K562 (cell line): ENCODE data around the gene CLIC5. TPM values are rescaled to one million over a fixed set of nuclear protein-coding genes. Genes with fewer than 3 reads are reported as not detected.

Experiments used
- ATAC-seq: fragments of 200-7000 bp; cut with Tn5 transposase; 3 replicates; pipeline ENCODE4 v1.9.1; 2020; ENCODE audit warnings: moderate library complexity
- BruUV-seq: library from RNA; stranded (reverse); fragments of 400-500 nt; replicated peaks from 2 replicates; lab custom pipeline; 2021; lab: Mats Ljungman, UMichigan
- CTCF ChIA-PET: fragments of 300-600 bp; formaldehyde crosslinking; extraction: SDS; loops from one replicate; lab custom pipeline; 2021; ENCODE audit warnings: low intra/inter-chr PET ratio; lab: Yijun Ruan, JAX
- POLR2A ChIA-PET: fragments of 300-600, 350-650 bp; sonication (Branson Sonifier 250); formaldehyde crosslinking; extraction: SDS; loops from one replicate; lab custom pipeline; 2021; ENCODE audit warnings: antibody characterized with exemption, inconsistent platforms; lab: Yijun Ruan, JAX
- DNase-seq, 4 experiments: peaks; one replicate each; pipeline versions ENCODE4 v3.0.0 to v3.0.0-alpha.2; 2011 to 2018; ENCODE audit warnings: low spot score in 3 of 4, mixed read lengths in 3 of 4; ENCODE audit errors: extremely low read depth in 1 of 4
- FAIRE-seq: peaks from 2 replicates; lab custom pipeline; 2011; peaks lifted over from hg19 to GRCh38; lab: Jason Lieb, UNC
- H2AFZ ChIP-seq: 2 replicates; pipeline ENCODE4 v1.6.0; 2011; ENCODE audit warnings: low read depth, low read length, control low read depth, inconsistent platforms
- H3K27ac ChIP-seq: fragments of 200-600 bp; 3 replicates; pipeline ENCODE4 v1.8.0; 2011; ENCODE audit warnings: low read depth, mild to moderate bottlenecking, control low read depth, inconsistent platforms, low read length, moderate library complexity, mixed read lengths; ENCODE audit errors: extremely low read depth
- H3K27me3 ChIP-seq, 2 experiments: fragments of 300-600 bp in 1 of 2; 2 replicates in 1 of 2; 3 replicates in 1 of 2; pipeline versions ENCODE4 v1.6.0 to v1.8.0; 2011; ENCODE audit warnings: inconsistent platforms in 2 of 2, low read length in 2 of 2, mild to moderate bottlenecking in 1 of 2, mixed read lengths in 1 of 2, moderate library complexity in 1 of 2; ENCODE audit not compliant: control insufficient read depth in 2 of 2, insufficient read depth in 2 of 2
- H3K36me3 ChIP-seq: fragments of 300-600 bp; 3 replicates; pipeline ENCODE4 v1.8.0; 2011; ENCODE audit warnings: mild to moderate bottlenecking, low read length, inconsistent platforms; ENCODE audit not compliant: control insufficient read depth, insufficient read depth
- H3K4me1 ChIP-seq, 2 experiments: fragments of 200-600 bp in 1 of 2; replicated peaks in 1 of 2; 2 replicates in 1 of 2; 3 replicates in 1 of 2; pipeline versions ENCODE4 v1.5.1 to v1.8.0; 2011; ENCODE audit warnings: inconsistent platforms in 2 of 2, low read length in 2 of 2, mild to moderate bottlenecking in 1 of 2, mixed read lengths in 1 of 2, moderate library complexity in 1 of 2; ENCODE audit not compliant: control insufficient read depth in 2 of 2, insufficient read depth in 2 of 2
- H3K4me2 ChIP-seq: 2 replicates; pipeline ENCODE4 v1.6.1; 2011; ENCODE audit warnings: low read length, control low read depth, inconsistent platforms, mixed read lengths; ENCODE audit not compliant: insufficient read depth
- H3K4me3 ChIP-seq: fragments of 200-600 bp; sonication (generic), shearing (Covaris generic); 2 replicates; pipeline ENCODE4 v1.5.1; 2016; ENCODE audit warnings: control low read depth, inconsistent platforms
- H3K79me2 ChIP-seq: fragments of 200-600 bp; 3 replicates; pipeline ENCODE4 v1.8.0; 2011; ENCODE audit warnings: low read length, inconsistent platforms; ENCODE audit not compliant: control insufficient read depth, insufficient read depth
- H3K9ac ChIP-seq, 2 experiments: 2 replicates each; pipeline versions ENCODE4 v1.6.0 to v1.6.1; 2011; ENCODE audit warnings: low read depth in 2 of 2, low read length in 2 of 2, control low read depth in 1 of 2, inconsistent platforms in 1 of 2, mild to moderate bottlenecking in 1 of 2, mixed read lengths in 1 of 2; ENCODE audit not compliant: insufficient read depth in 1 of 2
- H3K9me1 ChIP-seq: one replicate; pipeline ENCODE4 v1.6.0; 2011; ENCODE audit warnings: inconsistent platforms, mild to moderate bottlenecking, low read length, moderate library complexity; ENCODE audit not compliant: control insufficient read depth, insufficient read depth
- H3K9me3 ChIP-seq: replicated peaks from 2 replicates; pipeline ENCODE4 v1.5.1; 2011; ENCODE audit warnings: low read depth, low read length, inconsistent platforms; ENCODE audit not compliant: control insufficient read depth, insufficient read depth
- H4K20me1 ChIP-seq: replicated peaks from 2 replicates; pipeline ENCODE4 v1.6.1; 2011; ENCODE audit warnings: low read length, inconsistent platforms, mixed read lengths; ENCODE audit not compliant: control insufficient read depth, insufficient read depth
- ARID3A ChIP-seq: IDR thresholded peaks from 2 replicates; pipeline ENCODE4 v1.6.1; 2012; ENCODE audit warnings: low read depth, low read length, improper control_type of control experiment, borderline replicate concordance
- CREB5 ChIP-seq: fragments of 250-450 bp; sonication (Bioruptor Pico); IDR thresholded peaks from 2 replicates; pipeline ENCODE4 v1.5.0; 2020; ENCODE audit warnings: mild to moderate bottlenecking
- CREM ChIP-seq: IDR thresholded peaks from 2 replicates; pipeline ENCODE4 v1.6.1; 2014; ENCODE audit warnings: antibody characterized with exemption, low read depth
- PHB2 ChIP-seq: fragments of 450-650 bp; IDR thresholded peaks from 2 replicates; pipeline ENCODE4 v1.6.1; 2017; ENCODE audit warnings: low read depth
- RAD51 ChIP-seq: fragments of 450-650 bp; IDR thresholded peaks from 2 replicates; pipeline ENCODE4 v1.7.1; 2016; ENCODE audit warnings: low read depth, mild to moderate bottlenecking, borderline replicate concordance
- TAL1 ChIP-seq: fragments of 450-650 bp; IDR thresholded peaks from 2 replicates; pipeline ENCODE4 v1.6.1; 2016; ENCODE audit warnings: mild to moderate bottlenecking
- YBX1 ChIP-seq: fragments of 450-650 bp; IDR thresholded peaks from 2 replicates; pipeline ENCODE4 v1.7.1; 2016; ENCODE audit warnings: mild to moderate bottlenecking
- in situ Hi-C: fragments of 300-500 bp; cut with MboI; formaldehyde crosslinking; loops from 4 replicates; pipeline ENCODE4 v1.15.0; 2018; ENCODE audit warnings: inconsistent platforms, mixed read lengths
- intact Hi-C: fragments of 100-400 bp; cut with micrococcal nuclease; formaldehyde crosslinking; loops from 2 replicates; pipeline ENCODE4 v1.14.2; 2022
- polyA plus RNA-seq, 8 experiments: library from polyadenylated mRNA; depleted of rRNA in 4 of 8; stranded (reverse) in 5 of 8; unstranded in 3 of 8; fragments of >200 nt; fragmentation: Nextera tagmentation in 2 of 8; fragmentation: Illumina TruSeq in 1 of 8; extraction: Ambion mirVana in 2 of 8; extraction: Trizol in 1 of 8; gene quantifications; 2 replicates each; pipeline versions ENCODE4 v1.2.1 to v1.2.3, GENCODE V29; 2011 to 2014; ENCODE audit warnings: inconsistent platforms in 1 of 8, missing spikeins in 1 of 8
- total RNA-seq, 7 experiments: library from RNA; depleted of rRNA in 6 of 7; stranded (reverse); fragments of >200 nt in 6 of 7; fragmentation: Illumina TruSeq in 2 of 7; extraction: Trizol in 2 of 7; gene quantifications; 2 replicates each; pipeline versions ENCODE4 v1.2.1 to v1.2.3, GENCODE V29; 2011 to 2021; ENCODE audit warnings: low replicate concordance in 1 of 7

CLIC5 gene
- total and polyA plus RNA-seq, 9 of the 15 experiments (the other 6 are each of a cell fraction or from before 2014, with no cell fraction given) = 0.31 TPM; not detected in 8

DNA sequence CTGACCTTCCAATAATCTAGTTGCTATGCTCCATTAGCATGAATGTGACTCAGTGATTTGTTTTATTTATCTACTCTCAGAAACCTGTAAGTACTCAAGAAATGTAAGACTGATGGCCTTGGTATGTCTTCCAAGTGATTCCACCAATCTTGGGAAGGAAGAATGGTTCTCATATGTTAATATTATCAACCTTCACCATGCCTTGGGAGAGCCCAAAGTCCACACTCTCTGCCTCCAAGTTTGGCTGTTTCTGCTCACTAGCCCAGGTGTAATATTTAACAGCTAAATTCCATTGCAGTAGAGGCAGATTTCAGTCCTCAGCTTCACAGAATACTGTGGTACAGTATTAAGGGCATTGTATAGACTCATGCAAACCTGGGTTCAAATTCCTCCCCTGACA is 51.8 kb downstream of the CLIC5 start:
- POLR2A ChIA-PET = no interaction called here
- BruUV-seq = no TSS peak

More for the DNA sequence above, 51.8 kb downstream of the CLIC5 start:
- no peak for DNase-seq
- 0 out of 5 replicates have a peak, but pooled peaks cover 0 to 5% of the 10 kb centered on the region in 2 experiments for H3K27me3 ChIP-seq
- H3K9me1 ChIP-seq = no peaks in the 10 kb centered on the region
- H3K4me3 ChIP-seq = no peak overlapping the region
- H3K36me3 ChIP-seq = no peaks in the 10 kb centered on the region
- TF ChIP-seq TAL1 = no peak
- no peak for TF ChIP-seq ARID3A
- no peak for TF ChIP-seq CREM
- TF ChIP-seq RAD51 = no peak
- no peak for TF ChIP-seq YBX1
- no peak for TF ChIP-seq CREB5 (CRISPR knock-in tag)
- TF ChIP-seq PHB2 = no peak
- H3K4me1 ChIP-seq = no peaks in the 10 kb centered on the region
- no peak overlapping the region for H3K27ac ChIP-seq
- in situ Hi-C loops (no loop called here), intact Hi-C loops (no loop called here)
- no peaks in the 10 kb centered on the region for H3K79me2 ChIP-seq
- no peak overlapping the region for H3K9ac ChIP-seq
- no peak overlapping the region for H3K4me2 ChIP-seq
- no peaks in the 10 kb centered on the region for H3K9me3 ChIP-seq
- FAIRE-seq = no peak
- no peaks in the 10 kb centered on the region for H4K20me1 ChIP-seq
- no peak overlapping the region for H2AFZ ChIP-seq
- ATAC-seq = no peak
- CTCF ChIA-PET = no interaction called here
